ENCODE results near the gene NEGR1.

The NEGR1 gene

DNA sequence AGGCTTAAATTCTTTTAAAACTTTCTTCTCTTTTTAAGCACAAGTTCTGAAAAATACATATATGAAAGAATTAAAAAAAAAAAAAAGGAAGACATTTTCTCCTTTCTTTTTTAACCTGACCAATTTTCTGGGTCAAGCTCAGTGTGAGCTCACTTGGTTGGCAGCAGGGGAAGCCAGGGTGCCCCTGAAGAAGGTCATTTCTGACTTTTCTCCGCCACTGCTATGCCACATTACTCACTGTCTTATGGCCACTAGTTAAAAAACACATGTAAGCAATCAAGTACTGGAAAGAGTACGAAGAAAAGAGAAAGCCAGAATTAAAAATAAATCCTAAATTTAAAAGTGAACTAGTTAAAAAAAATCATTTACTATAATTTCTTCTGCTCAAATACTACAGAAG, 275.0 kb downstream of the NEGR1 start:
- H3K4me3 ChIP-seq (IDR thresholded peaks at IDR 0.05; ENCODE audit: insufficient read depth, low read depth, low read length) = no peak overlapping the region

DNA sequence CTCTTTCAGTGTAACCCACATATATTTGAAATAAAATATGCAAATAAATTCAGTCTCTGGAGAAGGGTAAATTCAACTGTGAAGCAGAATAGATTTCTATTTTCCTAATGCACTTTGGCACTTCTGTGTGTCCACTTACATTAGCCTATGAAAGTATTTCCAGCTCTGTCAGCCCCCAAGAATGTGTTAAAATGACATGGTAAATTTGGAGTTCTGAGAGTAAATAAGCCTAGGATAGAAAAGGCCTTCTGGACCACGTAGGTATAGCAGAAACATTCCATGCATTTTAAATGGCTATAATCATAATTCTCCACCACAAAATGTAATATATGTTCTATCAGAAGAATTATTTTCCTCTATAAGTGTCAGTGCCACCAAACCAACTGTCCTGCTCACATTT, 276.2 kb downstream of the NEGR1 start:
- H4K20me1 ChIP-seq (ENCODE audit: insufficient read depth) = no peaks in the 10 kb centered on the region
- no peaks in the 10 kb centered on the region for H3K27me3 ChIP-seq (ENCODE audit: insufficient read depth, low read depth)
- no peak overlapping the region for H3K9ac ChIP-seq
- H3K79me2 ChIP-seq (ENCODE audit: insufficient read depth, low read depth) = no peaks in the 10 kb centered on the region
- H3K4me3 ChIP-seq (IDR thresholded peaks at IDR 0.05; ENCODE audit: insufficient read depth, low read depth, low read length) = no peak overlapping the region
- no peak overlapping the region for H2AFZ ChIP-seq (ENCODE audit: low read depth)
- no peak overlapping the region for H3K4me2 ChIP-seq
- TF ChIP-seq, protein P1, sequence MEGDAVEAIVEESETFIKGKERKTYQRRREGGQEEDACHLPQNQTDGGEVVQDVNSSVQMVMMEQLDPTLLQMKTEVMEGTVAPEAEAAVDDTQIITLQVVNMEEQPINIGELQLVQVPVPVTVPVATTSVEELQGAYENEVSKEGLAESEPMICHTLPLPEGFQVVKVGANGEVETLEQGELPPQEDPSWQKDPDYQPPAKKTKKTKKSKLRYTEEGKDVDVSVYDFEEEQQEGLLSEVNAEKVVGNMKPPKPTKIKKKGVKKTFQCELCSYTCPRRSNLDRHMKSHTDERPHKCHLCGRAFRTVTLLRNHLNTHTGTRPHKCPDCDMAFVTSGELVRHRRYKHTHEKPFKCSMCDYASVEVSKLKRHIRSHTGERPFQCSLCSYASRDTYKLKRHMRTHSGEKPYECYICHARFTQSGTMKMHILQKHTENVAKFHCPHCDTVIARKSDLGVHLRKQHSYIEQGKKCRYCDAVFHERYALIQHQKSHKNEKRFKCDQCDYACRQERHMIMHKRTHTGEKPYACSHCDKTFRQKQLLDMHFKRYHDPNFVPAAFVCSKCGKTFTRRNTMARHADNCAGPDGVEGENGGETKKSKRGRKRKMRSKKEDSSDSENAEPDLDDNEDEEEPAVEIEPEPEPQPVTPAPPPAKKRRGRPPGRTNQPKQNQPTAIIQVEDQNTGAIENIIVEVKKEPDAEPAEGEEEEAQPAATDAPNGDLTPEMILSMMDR (conservative IDR thresholded peaks at IDR 0.05; ENCODE audit: low read depth, low read length) = no peak
- no peak overlapping the region for H3K27ac ChIP-seq
- H3K36me3 ChIP-seq (ENCODE audit: insufficient read depth) = no peaks in the 10 kb centered on the region
- peaks cover 6% of the 10 kb centered on the region for H3K4me1 ChIP-seq (ENCODE audit: low read depth, poor library complexity, severe bottlenecking)

More for the DNA sequence above, 275.0 kb downstream of the NEGR1 start:
- Histone ChIP-seq H3K79me2 (ENCODE audit: insufficient read depth, low read depth) (no peaks in the 10 kb centered on the region), H4K20me1 (ENCODE audit: insufficient read depth) (no peaks in the 10 kb centered on the region), H3K36me3 (ENCODE audit: insufficient read depth) (no peaks in the 10 kb centered on the region), H3K27me3 (ENCODE audit: insufficient read depth, low read depth) (no peaks in the 10 kb centered on the region), H2AFZ (ENCODE audit: low read depth) (no peak overlapping the region), H3K9ac (no peak overlapping the region), H3K4me1 (ENCODE audit: low read depth, poor library complexity, severe bottlenecking) (peaks cover 6% of the 10 kb centered on the region), H3K4me2 (no peak overlapping the region), H3K27ac (no peak overlapping the region)
- TF ChIP-seq, protein P1 (conservative IDR thresholded peaks at IDR 0.05; ENCODE audit: low read depth, low read length) = no peak

DNA sequence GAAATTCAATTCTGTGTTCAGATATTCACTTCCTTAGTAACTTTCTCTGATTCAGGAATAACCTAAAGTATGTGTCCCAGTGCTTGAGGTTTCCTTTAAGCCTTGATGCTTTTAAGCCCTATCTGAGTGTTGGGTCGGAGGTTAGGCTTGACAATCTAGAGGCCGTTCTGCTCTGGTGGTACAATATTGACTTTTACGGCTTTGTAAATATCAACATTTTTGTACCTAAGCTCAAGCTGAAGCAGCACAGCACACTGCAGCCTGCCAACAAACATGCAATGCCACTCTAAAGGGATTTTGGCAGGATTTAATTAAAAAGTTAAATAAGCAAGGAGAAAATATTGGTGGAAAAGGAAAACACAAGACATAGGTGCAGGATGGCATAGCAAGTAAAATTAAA, 279.2 kb downstream of the NEGR1 start:
- TF ChIP-seq, protein P1 (conservative IDR thresholded peaks at IDR 0.05; ENCODE audit: low read depth, low read length) = no peak
- no peak overlapping the region for H2AFZ ChIP-seq (ENCODE audit: low read depth)
- H3K4me2 ChIP-seq = no peak overlapping the region
- no peak overlapping the region for H3K4me3 ChIP-seq (IDR thresholded peaks at IDR 0.05; ENCODE audit: insufficient read depth, low read depth, low read length)
- H4K20me1 ChIP-seq (ENCODE audit: insufficient read depth) = no peaks in the 10 kb centered on the region
- no peak overlapping the region for H3K9ac ChIP-seq
- H3K79me2 ChIP-seq (ENCODE audit: insufficient read depth, low read depth) = no peaks in the 10 kb centered on the region
- H3K27ac ChIP-seq = no peak overlapping the region
- H3K27me3 ChIP-seq (ENCODE audit: insufficient read depth, low read depth) = no peaks in the 10 kb centered on the region
- no peaks in the 10 kb centered on the region for H3K4me1 ChIP-seq (ENCODE audit: low read depth, poor library complexity, severe bottlenecking)
- H3K36me3 ChIP-seq (ENCODE audit: insufficient read depth) = no peaks in the 10 kb centered on the region

DNA sequence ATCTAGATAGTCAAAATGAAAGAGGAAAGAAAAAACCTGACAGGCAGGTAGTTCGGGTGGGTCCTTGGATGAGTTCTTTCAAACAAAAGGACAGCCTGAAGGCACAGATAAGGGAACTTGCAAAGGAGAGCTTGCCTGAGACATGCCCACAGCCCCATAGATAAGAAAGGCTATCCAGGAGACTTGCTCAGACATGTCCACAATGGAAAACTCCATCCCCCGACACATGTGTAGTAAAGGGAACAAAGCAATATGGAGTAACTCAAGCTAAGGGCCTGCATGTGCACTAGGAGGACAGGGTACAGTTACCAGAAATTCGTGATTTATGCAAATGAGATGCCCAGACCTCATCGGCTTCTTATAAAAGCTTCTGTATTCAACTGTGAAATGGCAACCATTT, 281.5 kb downstream of the NEGR1 start:
- no peaks in the 10 kb centered on the region for H3K79me2 ChIP-seq (ENCODE audit: insufficient read depth, low read depth)
- H3K27me3 ChIP-seq (ENCODE audit: insufficient read depth, low read depth) = no peaks in the 10 kb centered on the region
- no peaks in the 10 kb centered on the region for H3K36me3 ChIP-seq (ENCODE audit: insufficient read depth)
- TF ChIP-seq, protein P1 (conservative IDR thresholded peaks at IDR 0.05; ENCODE audit: low read depth, low read length) = no peak
- H3K4me1 ChIP-seq (ENCODE audit: low read depth, poor library complexity, severe bottlenecking) = no peaks in the 10 kb centered on the region
- no peak overlapping the region for H2AFZ ChIP-seq (ENCODE audit: low read depth)
- no peak overlapping the region for H3K4me2 ChIP-seq
- H4K20me1 ChIP-seq (ENCODE audit: insufficient read depth) = no peaks in the 10 kb centered on the region
- no peak overlapping the region for H3K27ac ChIP-seq
- no peak overlapping the region for H3K4me3 ChIP-seq (IDR thresholded peaks at IDR 0.05; ENCODE audit: insufficient read depth, low read depth, low read length)
- H3K9ac ChIP-seq = no peak overlapping the region

Measured in KMS-11 (cell line).